Activated CD4-positive, alpha-beta T cell treated with anti-CD3 and anti-CD28 coated beads, Interleukin-2, amount 10 ng/mL, durations not matched to agents 24 days and 14 days (primary cell): Measurements from ENCODE around the gene BTG4. TPM values are rescaled to one million over a fixed set of nuclear protein-coding genes. Genes with fewer than 3 reads are reported as not detected.

Experiments
- DNase-seq: peaks from one replicate; pipeline ENCODE4 v3.0.0; 2022
- H3K27ac Mint-ChIP-seq: one replicate; pipeline ENCODE4 v1.8.0; 2022; ENCODE audit warnings: mild to moderate bottlenecking, mixed read lengths
- H3K27me3 Mint-ChIP-seq: one replicate; pipeline ENCODE4 v1.8.0; 2022; ENCODE audit warnings: mixed read lengths
- H3K36me3 Mint-ChIP-seq: one replicate; pipeline ENCODE4 v1.8.0; 2022; ENCODE audit warnings: low read depth, mild to moderate bottlenecking, mixed read lengths
- H3K4me1 Mint-ChIP-seq: one replicate; pipeline ENCODE4 v1.8.0; 2021; ENCODE audit warnings: mixed read lengths
- H3K4me3 Mint-ChIP-seq: one replicate; pipeline ENCODE4 v1.8.0; 2022; ENCODE audit warnings: mild to moderate bottlenecking, moderate library complexity, mixed read lengths
- H3K9me3 Mint-ChIP-seq: one replicate; pipeline ENCODE4 v1.8.0; 2021; ENCODE audit warnings: mixed read lengths
- intact Hi-C: fragments of 100-400 bp; cut with micrococcal nuclease; formaldehyde crosslinking; loops from one replicate; pipeline ENCODE4 v1.15.1; 2023
- total RNA-seq: library from RNA; stranded (reverse); gene quantifications from 2 replicates; pipeline ENCODE4 v1.2.3, GENCODE V29; 2022

Gene BTG4
- total RNA-seq, 1 donor from 2014 or later: not detected

DNA sequence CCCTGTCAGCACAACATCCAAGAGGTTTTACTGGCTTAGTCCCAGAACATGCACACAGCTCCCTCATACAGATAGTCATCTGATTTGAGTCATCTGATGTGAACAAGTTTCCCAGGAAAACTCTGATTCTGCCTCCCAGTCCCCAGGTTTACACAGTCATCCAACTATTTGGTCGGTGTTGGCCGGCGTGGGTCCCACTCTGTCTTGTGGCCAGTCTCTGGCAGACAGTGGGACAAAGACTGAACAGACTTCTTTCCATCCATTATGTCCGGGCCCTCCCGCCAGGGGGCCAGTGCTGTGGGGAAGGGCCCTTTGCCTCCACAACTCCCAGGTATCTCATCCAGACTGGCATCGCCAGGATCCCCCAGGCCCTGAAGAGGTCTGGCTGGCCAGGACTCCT lies 60.0 kb downstream of the BTG4 start:
- intact Hi-C loops: loop anchor here (5.0 kb wide), 2 partner anchors 115 to 390 kb away; no protein-coding TSS in a partner anchor
- DNase-seq: no peak
- no peaks in the 10 kb centered on the region for H3K9me3 Mint-ChIP-seq
- H3K27ac Mint-ChIP-seq: no peak overlapping the region
- no peaks in the 10 kb centered on the region for H3K36me3 Mint-ChIP-seq
- peaks cover 7% of the 10 kb centered on the region for H3K27me3 Mint-ChIP-seq
- H3K4me3 Mint-ChIP-seq: no peak overlapping the region
- H3K4me1 Mint-ChIP-seq: no peaks in the 10 kb centered on the region

DNA sequence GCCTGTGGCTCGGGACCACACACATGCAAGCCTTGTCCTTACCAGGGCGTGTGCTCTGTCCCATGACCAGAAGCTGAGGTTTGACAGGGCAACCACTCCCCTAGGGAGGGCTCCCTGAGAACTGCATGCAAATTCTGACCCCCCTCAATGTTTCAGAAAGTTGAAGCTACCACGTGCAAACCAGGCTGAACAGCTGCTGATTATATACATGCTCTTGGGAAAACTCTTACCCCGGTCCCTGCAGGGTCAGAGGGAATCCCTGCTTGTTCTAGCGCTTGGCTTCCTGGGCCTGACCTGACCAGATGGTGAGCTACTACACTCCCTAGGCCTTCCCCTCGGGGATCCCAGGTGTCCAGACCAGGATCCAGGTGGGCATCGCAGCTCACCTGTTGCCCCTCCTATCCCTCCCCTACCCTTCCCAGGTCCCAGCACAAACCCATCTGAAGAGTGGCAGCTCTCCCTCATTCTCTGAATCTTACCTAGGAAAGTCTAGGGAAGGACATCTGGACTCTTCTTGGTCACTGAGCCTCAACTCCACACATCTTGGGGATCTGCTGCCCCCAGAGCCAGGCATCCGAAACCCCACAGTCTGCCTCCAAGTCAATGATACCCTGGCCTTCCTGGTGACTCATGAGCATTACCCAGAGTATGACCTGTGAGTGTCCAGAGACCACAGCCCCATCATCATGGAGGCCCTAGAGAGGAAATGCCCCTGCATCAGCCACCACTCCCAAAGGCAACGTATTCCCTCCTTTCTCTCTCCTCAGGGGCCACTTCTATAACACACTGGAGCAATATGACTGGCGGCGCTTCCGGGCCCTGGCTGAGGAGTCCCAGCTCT lies 61.5 kb downstream of the BTG4 start:
- Mint-ChIP-seq H3K4me1 (peaks cover 12% of the 10 kb centered on the region), H3K4me3 (no peak overlapping the region), H3K27me3 (peaks cover 7% of the 10 kb centered on the region), H3K9me3 (no peaks in the 10 kb centered on the region), H3K27ac (no peak overlapping the region), H3K36me3 (no peaks in the 10 kb centered on the region)
- intact Hi-C loops: loop anchor here (5.0 kb wide), 2 partner anchors 117 to 392 kb away; no protein-coding TSS in a partner anchor
- no peak for DNase-seq

DNA sequence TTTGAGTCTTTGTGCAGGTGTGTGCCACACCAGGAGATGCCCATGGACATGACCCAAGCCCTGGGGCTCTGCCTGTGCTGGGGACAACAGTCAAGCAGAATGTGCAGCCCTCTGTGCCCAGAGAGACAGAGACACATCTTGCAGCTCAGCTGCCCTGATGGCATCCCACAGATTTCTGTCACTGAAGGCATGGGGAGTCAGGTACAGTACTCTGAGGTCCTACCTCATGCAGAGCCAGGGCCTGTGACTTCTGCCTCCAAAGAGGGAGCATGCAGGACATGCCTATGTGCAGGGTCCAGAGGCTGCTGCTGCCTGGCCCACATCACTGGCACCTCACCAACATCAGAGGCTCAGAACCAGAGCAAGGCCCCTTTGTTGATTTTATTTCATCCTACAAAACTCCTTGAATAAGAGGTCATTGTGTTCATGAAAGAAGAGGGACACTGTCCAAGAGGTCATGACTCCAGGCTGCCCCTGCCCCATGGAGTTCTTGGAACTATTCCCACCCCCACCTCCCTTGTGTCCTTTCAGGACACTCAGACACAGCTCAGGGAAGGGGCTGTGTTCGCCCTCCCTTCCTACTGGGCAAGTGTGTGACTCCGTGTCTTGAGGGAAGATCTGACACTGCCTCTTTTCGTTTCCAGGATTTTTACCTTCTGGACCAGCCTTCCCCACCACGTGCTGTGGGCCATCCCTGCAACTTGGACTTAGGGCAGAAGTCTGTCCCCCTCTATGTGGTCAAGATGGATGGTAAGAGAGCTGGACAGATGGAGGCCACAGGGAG lies 62.3 kb downstream of the BTG4 start:
- H3K27ac Mint-ChIP-seq: no peak overlapping the region
- intact Hi-C loops: loop anchor here (5.0 to 10.0 kb wide), 3 partner anchors 117 to 1255 kb away; no protein-coding TSS in a partner anchor
- H3K27me3 Mint-ChIP-seq: peaks cover 7% of the 10 kb centered on the region
- H3K36me3 Mint-ChIP-seq: no peaks in the 10 kb centered on the region
- peaks cover 13% of the 10 kb centered on the region for H3K4me1 Mint-ChIP-seq
- DNase-seq: no peak
- H3K4me3 Mint-ChIP-seq: no peak overlapping the region
- H3K9me3 Mint-ChIP-seq: no peaks in the 10 kb centered on the region

DNA sequence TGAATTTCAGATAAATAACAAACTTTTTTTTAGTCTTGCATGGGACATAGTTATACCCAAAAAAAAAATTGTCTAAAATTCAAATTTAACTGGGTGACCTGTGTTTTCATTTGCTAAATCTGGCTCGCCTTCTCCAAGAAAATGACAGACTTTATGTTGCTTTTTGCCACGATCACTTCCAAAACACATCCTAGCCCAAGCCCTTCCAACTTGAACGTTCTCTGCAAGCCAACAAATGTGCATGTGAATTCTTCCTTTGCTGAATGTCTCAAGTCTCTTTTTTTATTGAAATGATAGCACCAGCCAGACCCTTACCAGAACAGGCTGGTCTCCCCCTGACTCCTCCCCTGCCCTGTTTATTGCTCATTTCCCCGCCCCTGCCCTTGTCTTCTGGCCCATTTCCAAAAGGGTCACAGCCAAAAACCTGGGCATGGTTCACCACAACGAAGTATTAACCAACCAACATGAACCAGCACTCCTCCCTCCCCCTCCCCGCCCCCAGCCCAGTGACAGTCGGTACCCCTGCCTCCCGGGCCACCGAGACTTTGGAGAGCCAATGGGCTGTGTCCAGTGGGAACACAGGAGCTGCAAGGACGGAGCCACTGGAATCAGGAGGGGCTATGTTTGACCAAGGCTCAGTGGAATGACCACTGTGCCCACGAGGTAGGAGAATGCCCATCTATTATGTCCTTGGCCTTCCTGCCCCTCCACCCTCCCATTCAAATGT lies 63.2 kb downstream of the BTG4 start:
- intact Hi-C loops: loop anchor here (10.0 kb wide), 1 partner anchor 1254 kb away; no protein-coding TSS in a partner anchor
- Mint-ChIP-seq H3K36me3 (no peaks in the 10 kb centered on the region), H3K9me3 (no peaks in the 10 kb centered on the region), H3K4me1 (peaks cover 13% of the 10 kb centered on the region), H3K27me3 (peaks cover 5% of the 10 kb centered on the region), H3K27ac (no peak overlapping the region), H3K4me3 (no peak overlapping the region)
- no peak for DNase-seq

DNA sequence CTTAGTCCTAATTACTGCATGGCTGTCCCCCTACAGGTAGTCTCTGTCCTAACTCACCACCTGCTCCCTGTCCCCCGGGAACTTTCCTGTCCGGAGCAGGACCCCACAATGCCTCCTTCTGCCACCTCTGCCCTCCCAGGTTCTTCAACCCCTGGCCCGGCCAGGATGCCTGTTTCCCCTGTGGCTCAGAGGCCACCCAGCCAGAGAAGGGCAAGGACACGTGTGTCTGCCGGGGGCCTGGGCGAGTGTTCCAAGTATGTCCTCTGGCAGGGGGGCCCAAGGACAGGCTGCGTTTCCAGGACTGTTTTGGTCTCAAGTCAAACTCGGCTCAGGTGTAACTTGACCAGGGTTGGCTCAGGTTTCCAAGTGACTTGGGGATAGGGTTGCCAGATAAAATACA lies 63.8 kb downstream of the BTG4 start:
- H3K4me3 Mint-ChIP-seq: no peak overlapping the region
- peaks cover 13% of the 10 kb centered on the region for H3K4me1 Mint-ChIP-seq
- no peak for DNase-seq
- no peaks in the 10 kb centered on the region for H3K36me3 Mint-ChIP-seq
- H3K27me3 Mint-ChIP-seq: peaks cover 7% of the 10 kb centered on the region
- intact Hi-C loops: loop anchor here (10.0 kb wide), 1 partner anchor 1254 kb away; no protein-coding TSS in a partner anchor
- no peaks in the 10 kb centered on the region for H3K9me3 Mint-ChIP-seq
- no peak overlapping the region for H3K27ac Mint-ChIP-seq

DNA sequence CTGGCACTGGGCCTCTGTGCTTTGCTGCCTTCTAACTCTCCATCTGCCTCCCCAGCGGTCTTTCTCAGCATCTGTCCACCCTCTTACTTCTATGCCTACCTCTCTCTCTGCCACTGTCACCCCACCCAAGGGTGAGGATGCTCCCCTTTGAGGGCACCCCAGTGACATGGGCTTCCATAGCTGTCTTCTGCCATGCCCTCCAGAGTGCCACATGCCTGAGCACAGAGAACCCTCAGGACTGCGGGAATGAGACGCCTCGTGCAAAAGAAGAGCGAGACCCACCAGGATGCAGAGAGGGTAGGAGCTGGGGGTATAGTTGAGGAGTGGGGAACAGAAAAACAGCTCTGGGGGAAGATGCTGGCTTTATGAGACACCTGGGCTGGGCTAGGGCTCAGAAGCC lies 64.3 kb downstream of the BTG4 start:
- H3K9me3 Mint-ChIP-seq: no peaks in the 10 kb centered on the region
- intact Hi-C loops: loop anchor here (2.0 to 10.0 kb wide), 2 partner anchors 19 to 1253 kb away; no protein-coding TSS in a partner anchor
- H3K36me3 Mint-ChIP-seq: no peaks in the 10 kb centered on the region
- peaks cover 13% of the 10 kb centered on the region for H3K4me1 Mint-ChIP-seq
- H3K4me3 Mint-ChIP-seq: no peak overlapping the region
- no peak for DNase-seq
- peaks cover 7% of the 10 kb centered on the region for H3K27me3 Mint-ChIP-seq
- no peak overlapping the region for H3K27ac Mint-ChIP-seq

DNA sequence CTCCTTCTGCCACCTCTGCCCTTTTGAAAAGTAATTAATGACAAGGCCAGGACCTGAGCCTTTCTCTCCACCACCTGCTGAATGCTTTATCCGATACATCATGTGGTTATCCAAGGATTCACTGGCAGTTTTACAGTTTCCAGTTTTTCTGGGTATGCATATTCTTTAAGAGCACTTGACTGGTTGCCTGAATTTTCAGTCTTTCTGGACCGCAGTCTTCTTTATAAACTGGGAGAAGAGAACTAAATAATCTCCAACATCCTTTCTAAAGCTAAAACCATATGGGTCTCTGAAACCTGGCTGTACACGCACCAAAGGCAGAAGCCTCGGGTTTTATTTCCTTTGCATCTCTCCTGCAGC lies 65.1 kb downstream of the BTG4 start:
- no peak overlapping the region for H3K27ac Mint-ChIP-seq
- peaks cover 5% of the 10 kb centered on the region for H3K27me3 Mint-ChIP-seq
- H3K4me3 Mint-ChIP-seq: no peak overlapping the region
- H3K36me3 Mint-ChIP-seq: no peaks in the 10 kb centered on the region
- intact Hi-C loops: loop anchor here (2.0 to 10.0 kb wide), 2 partner anchors 18 to 1252 kb away; no protein-coding TSS in a partner anchor
- H3K9me3 Mint-ChIP-seq: no peaks in the 10 kb centered on the region
- peaks cover 13% of the 10 kb centered on the region for H3K4me1 Mint-ChIP-seq
- no peak for DNase-seq

DNA sequence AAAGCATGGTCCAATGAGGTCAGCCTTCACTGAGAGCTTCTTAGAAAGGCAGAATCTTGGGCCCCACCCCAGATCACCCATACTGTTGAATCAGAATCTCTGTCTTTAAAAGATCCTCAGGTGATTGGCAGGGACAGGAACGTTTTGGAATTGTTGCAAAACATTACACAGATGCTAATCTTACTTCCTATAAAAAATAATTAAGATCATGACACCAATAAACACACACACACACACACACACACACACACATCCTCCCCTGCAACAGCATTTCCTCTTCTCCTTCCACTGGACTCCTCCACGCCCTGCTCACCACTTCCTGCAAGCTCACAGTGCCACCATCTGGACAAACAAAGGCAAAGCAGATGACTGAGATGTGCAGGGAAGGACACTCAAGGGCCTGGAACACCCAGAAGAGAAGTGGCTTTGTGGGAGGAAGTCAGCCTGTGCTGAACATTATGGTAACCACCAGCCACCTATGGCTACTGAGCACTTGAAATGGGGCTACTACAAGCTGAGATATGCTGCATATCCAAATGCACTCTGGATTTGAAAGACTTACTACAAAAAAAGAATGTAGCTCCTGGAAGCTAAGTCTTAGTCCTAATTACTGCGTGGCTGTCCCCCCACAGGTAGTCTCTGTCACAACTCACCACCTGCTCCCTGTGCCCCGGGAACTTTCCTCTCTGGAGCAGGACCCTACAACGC lies 65.6 kb downstream of the BTG4 start:
- Mint-ChIP-seq H3K4me3 (no peak overlapping the region), H3K4me1 (peaks cover 14% of the 10 kb centered on the region), H3K36me3 (no peaks in the 10 kb centered on the region), H3K9me3 (no peaks in the 10 kb centered on the region), H3K27ac (peak overlapping the region; percentile 4), H3K27me3 (peaks cover 2% of the 10 kb centered on the region)
- peak; percentile 94 for DNase-seq
- intact Hi-C loops: loop anchor here (1.0 to 10.0 kb wide), 3 partner anchors 18 to 1252 kb away; no protein-coding TSS in a partner anchor

DNA sequence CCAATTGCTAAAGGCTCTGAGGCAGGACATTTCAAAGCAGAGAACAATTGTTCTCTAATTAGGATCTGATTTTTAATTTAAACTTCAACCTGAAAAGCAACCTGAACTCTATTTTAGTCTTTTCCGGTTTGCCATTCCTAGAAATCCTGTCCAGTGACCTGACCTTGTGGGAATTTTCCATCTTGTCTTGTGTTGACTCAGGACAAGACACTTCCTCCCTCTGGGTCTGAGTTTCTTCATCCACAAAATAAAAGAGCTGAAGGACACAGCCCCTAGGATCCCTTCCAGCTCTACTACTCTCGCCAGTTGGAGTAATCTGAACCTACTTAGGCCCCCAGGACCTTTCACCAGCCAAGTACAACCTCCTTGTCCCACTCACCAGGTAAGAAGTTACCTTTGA lies 66.6 kb downstream of the BTG4 start:
- Mint-ChIP-seq H3K36me3 (no peaks in the 10 kb centered on the region), H3K4me1 (peaks cover 19% of the 10 kb centered on the region), H3K27me3 (peaks cover 2% of the 10 kb centered on the region), H3K4me3 (no peak overlapping the region), H3K9me3 (no peaks in the 10 kb centered on the region), H3K27ac (peak overlapping the region; percentile 48)
- no peak for DNase-seq
- intact Hi-C loops: loop anchor here (10.0 kb wide), 1 partner anchor 1251 kb away; no protein-coding TSS in a partner anchor

Other genes with a start within 250 kb of the BTG4 start
- 0.21 and 0.37 TPM in 2 replicates for gene POU2AF3, start 213.8 kb downstream of the BTG4 start, total RNA-seq
- 65.6 and 68.9 TPM in 2 replicates for gene POU2AF1, start 133.1 kb downstream of the BTG4 start, total RNA-seq
- not detected in 2 replicates for gene HOATZ, start 2.4 kb upstream of the BTG4 start, total RNA-seq
- 6.4 and 6.7 TPM in 2 replicates for gene LAYN, start 28.3 kb upstream of the BTG4 start, total RNA-seq
- 8.2 and 9.0 TPM in 2 replicates for gene SIK2, start 90.1 kb upstream of the BTG4 start, total RNA-seq